Fibroblast of skin of left biceps (primary cell): Measurements from ENCODE around the gene OR56A3.
"Not testable (repeated sequence)": the region's sequence is repeated elsewhere in the genome, so short reads cannot be mapped to it uniquely, and the experiment has no call there.

Experiments
- DNase-seq, 2 experiments: peaks; one replicate each; pipeline ENCODE4 v3.0.0-alpha.2; 2013; ENCODE audit warnings: low read depth in 2 of 2

Gene OR56A3, protein sequence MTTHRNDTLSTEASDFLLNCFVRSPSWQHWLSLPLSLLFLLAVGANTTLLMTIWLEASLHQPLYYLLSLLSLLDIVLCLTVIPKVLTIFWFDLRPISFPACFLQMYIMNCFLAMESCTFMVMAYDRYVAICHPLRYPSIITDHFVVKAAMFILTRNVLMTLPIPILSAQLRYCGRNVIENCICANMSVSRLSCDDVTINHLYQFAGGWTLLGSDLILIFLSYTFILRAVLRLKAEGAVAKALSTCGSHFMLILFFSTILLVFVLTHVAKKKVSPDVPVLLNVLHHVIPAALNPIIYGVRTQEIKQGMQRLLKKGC

GRCh38 chr11:5941951-5942350 is at the start of gene OR56A3:
TSS of gene OR56A3 (plus strand) at chr11:5942251. CDS start at chr11:5947347, 5,096 bp downstream.
- DNase-seq: no peak

- DNase-seq: no peak
These were observed 49.1 kb upstream of the OR56A3 start, which contains the start of gene OR52E5 for GRCh38 chr11:5892908-5893307. TSS of gene OR52E5 (plus strand) at chr11:5893208. CDS start at chr11:5900777, 7,569 bp downstream.

- no peak for DNase-seq
These were observed 42.5 kb upstream of the OR56A3 start for GRCh38 chr11:5899534-5899933.

- DNase-seq: no peak
These were observed 31.5 kb upstream of the OR56A3 start for GRCh38 chr11:5910540-5910939.

DNA sequence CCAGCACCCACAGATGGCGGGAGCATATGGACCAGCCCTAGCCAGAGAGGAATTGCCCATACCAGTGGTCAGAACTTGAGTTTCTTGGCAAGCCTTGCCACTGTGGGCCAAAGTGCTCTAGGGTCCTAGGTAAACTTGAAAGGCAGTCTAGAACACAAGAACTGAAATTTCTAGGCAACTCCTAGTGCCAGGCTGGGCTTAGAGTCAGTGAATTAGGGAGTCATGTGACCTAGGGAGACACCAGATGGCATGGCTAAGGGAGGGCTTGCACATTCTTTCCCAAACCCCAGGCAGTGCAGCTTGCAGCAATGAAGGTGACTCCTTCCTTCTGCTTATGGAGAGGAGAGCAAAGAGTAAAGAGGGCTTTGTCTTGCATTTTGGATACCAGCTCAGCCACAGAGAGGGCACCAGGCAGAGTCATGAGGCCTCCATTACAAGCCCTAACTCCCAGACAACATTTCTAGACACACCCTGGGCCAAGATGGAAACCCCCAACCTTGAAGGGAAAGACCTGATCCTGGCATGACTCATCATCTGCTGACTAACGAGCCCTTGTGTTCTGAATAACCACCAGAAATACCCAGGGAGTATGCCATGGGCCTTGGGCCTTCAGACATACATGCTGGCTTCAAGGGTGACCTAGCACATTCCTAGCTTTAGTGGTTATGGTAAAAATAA is 19.2 kb upstream of the OR56A3 start:
- no peak for DNase-seq

DNA sequence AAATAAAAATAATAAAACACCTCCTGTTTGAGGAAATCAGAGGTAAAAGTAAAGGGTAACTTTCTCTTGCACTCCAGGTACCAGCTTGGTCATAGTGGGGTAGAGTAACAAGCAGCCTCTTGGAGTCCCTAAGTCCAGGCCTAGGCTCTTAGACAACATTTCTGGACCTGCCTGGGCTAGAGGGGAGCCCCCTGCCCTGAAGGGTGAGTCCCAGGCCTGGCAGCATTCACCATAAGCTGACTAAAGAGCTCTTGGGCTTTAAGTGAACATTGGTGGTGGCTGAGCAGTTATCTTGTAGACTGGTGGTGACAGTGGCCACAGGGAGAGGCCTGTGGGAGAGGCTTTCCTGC is 18.6 kb upstream of the OR56A3 start:
- DNase-seq: no peak

DNA sequence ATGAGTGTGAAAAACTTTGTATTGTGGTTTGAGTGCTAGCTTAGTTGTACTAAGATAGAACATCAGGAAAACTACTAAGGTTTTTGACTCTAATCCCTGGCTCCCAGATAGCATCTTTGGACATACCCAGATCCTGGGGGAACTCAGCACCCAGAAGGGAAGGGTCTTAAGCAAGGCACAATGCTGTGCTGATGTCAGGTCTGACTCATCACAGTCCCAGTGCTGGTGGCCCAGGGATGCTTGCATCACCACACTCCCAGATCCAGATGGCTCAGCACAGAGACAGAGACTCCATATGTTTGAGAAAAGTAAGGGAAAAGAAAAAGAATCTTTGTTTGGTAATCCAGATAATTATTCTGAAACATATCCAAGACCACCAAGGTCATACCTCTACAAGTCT is 18.3 kb upstream of the OR56A3 start:
- no peak for DNase-seq

DNA sequence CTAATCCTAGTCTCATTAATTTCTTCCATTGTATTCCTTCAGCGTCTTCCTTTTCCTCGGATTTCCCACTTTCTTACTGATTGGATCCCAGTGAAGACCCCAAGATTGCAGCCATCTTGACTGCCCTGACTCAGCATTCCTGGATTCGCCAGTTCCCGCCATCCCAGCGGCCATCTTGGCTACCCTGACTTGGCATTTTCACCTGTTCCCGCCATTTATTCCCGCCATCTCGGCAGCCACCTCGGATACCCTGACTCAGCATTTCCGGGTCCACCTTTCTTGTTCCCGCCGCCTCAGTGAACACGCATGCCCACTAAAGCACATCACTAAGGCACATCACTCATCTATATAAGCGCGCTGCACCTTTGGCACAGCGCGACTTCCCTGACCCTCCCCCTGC is 13.8 kb upstream of the OR56A3 start:
- DNase-seq: no peak

- no peak for DNase-seq
These were observed 13.2 kb upstream of the OR56A3 start for GRCh38 chr11:5928811-5929210.

GRCh38 chr11:5929571-5930368 is 12.3 kb upstream of the OR56A3 start:
- DNase-seq: no peak

GRCh38 chr11:5930614-5931013 is 11.4 kb upstream of the OR56A3 start:
- no peak for DNase-seq

- DNase-seq: no peak
These were observed 11.0 kb upstream of the OR56A3 start for GRCh38 chr11:5931061-5931460.

DNA sequence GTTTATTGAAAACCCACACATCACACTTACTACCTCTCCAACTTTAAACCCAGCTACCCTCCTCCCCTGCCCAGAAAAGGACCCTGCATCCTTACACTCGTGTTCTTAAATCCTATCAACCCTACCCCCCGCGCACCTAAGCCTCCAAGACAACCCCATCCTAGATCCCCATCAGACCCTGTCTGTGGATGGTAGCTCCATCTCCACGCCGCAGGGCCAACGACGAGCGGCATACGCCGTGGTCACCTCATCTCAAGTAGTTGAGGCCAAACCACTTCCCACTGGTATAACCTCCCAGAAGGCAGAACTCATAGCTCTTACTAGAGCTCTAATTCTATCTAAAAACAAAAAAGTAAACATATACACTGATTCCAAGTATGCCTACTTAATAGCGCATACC is 9.4 kb upstream of the OR56A3 start:
- DNase-seq: no peak

- DNase-seq: no peak
These were observed 8.9 kb upstream of the OR56A3 start for GRCh38 chr11:5933116-5933515.

GRCh38 chr11:5937868-5938602 is 4.0 kb upstream of the OR56A3 start:
- no peak for DNase-seq

GRCh38 chr11:5938603-5938965 is 3.5 kb upstream of the OR56A3 start:
- no peak for DNase-seq

DNA sequence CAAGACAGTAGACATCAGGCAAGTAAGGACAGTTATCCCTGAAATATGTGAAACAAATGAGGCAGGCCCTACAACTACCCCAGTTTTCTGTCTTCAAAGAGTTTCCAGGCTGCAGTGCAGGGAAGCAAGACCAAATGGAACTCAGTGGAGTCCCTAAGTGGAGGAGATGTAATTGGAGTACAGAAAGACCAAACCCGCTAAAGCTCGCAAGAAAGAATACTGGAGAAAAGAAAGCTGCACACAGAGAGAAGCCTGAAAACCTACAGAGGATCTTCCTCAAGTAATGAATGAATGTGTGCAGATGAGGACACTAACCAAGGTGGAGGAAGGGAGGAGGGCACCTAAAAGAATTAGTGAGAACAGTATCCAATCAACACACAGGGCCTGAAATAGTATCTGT is 1.3 kb upstream of the OR56A3 start:
- no peak for DNase-seq

DNA sequence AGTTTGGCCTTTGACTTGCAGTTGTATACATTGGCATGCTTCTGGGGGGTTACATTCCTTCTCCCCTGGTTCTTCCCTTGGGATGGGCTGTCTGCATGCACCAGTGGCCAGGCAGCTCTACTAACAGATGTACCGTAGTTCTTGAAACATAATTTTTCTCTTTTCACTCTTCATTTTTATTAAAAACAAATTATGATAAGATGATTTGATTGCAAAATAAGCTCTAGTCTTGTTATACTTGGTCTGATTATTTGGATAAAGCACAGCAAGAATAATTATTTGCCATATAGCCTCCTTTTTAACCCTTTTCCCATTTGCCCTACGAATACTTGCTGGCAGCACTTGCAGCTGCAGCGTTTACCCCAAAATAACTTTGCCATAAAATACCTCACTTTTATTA is 13.5 kb downstream of the OR56A3 start:
- no peak for DNase-seq

- not testable (repeated sequence) for DNase-seq
These were observed 18.8 kb downstream of the OR56A3 start for GRCh38 chr11:5960704-5961320.

- no peak for DNase-seq
These were observed 24.9 kb downstream of the OR56A3 start for GRCh38 chr11:5966958-5967357.

DNA sequence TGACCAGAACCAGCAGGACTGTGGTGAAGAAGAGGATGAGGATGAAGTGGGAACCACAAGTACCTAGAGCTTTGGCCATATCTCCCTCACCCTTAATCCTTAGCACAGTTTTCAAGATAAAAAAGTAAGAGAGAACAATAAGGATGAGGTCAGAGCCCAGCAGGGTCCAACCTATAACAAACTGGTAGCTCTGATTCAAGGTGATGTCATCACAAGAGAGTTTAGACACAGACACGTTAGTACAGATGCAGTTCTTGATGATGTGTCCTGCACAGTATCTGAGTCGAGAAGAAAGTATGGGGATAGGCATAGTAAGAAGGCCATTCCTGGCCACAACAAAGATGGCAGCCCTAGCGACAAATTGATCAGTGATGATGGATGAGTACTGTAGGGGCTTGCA is 25.7 kb downstream of the OR56A3 start:
- no peak for DNase-seq

DNA sequence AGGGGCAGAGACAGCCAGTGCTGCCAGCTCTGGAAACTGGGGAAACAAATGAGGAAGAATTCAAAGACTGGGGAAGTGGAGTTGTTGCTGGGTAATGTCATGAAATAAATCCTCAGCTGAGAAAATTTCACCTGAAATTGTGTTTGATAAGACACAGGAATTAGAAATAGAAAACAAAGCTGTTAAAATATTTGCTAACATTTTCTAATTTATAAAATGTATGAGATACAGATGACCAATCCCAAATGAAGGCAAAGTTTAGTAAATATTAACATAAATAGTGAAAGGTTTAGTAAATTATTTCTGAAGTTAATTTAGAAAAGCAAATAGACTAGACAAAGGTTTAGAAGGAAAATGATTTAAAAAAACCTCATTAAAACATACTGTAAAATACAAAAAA is 26.3 kb downstream of the OR56A3 start, which contains the start of gene OR56A5:
Gene OR56A5 (minus strand): TSS at position 101 of the 400 bp plus-strand sequence. CDS start 0 bp downstream, at position 101.
- DNase-seq: no peak
